DND-41 (cell line): ENCODE data around the gene C5orf47.

ENCODE experiments used
- ATAC-seq: fragments of 200-7000 bp; cut with Tn5 transposase; 3 replicates; pipeline ENCODE4 v1.9.1; 2021; ENCODE audit warnings: low read depth; ENCODE audit not compliant: insufficient read depth
- DNase-seq: peaks from one replicate; pipeline ENCODE4 v3.0.0-alpha.2; 2020
- H2AFZ ChIP-seq: 2 replicates; pipeline ENCODE4 v1.6.0; 2012; ENCODE audit warnings: low read depth, low read length
- H3K27ac ChIP-seq: 2 replicates; pipeline ENCODE4 v1.5.1; 2012; ENCODE audit warnings: low read length, inconsistent platforms
- H3K27me3 ChIP-seq: fragments of 200-600 bp; sonication (generic); 2 replicates; pipeline ENCODE4 v1.6.0; 2012; ENCODE audit warnings: low read length, mild to moderate bottlenecking, inconsistent platforms; ENCODE audit not compliant: insufficient read depth, poor library complexity
- H3K36me3 ChIP-seq: 2 replicates; pipeline ENCODE4 v1.5.1; 2012; ENCODE audit warnings: low read length, inconsistent platforms; ENCODE audit not compliant: insufficient read depth
- H3K4me1 ChIP-seq: 2 replicates; pipeline ENCODE4 v1.5.1; 2012; ENCODE audit warnings: mild to moderate bottlenecking, low read length; ENCODE audit not compliant: insufficient read depth
- H3K4me2 ChIP-seq: 2 replicates; pipeline ENCODE4 v1.6.0; 2012; ENCODE audit warnings: mild to moderate bottlenecking, moderate library complexity, low read length, inconsistent platforms; ENCODE audit not compliant: insufficient read depth
- H3K4me3 ChIP-seq, 2 experiments: fragments of 200-600 bp in 1 of 2; shearing (Covaris generic) in 1 of 2; 2 replicates each; pipeline ENCODE4 v1.5.1; 2012 to 2016; ENCODE audit warnings: inconsistent platforms in 2 of 2, low read length in 2 of 2, mild to moderate bottlenecking in 2 of 2, low read depth in 1 of 2, moderate library complexity in 1 of 2
- H3K79me2 ChIP-seq: 2 replicates; pipeline ENCODE4 v1.6.0; 2012; ENCODE audit warnings: low read length, inconsistent platforms; ENCODE audit not compliant: insufficient read depth
- H3K9ac ChIP-seq: 2 replicates; pipeline ENCODE4 v1.6.0; 2012; ENCODE audit warnings: low read depth, mild to moderate bottlenecking, inconsistent platforms, low read length, moderate library complexity
- H3K9me3 ChIP-seq: 2 replicates; pipeline ENCODE4 v1.5.1; 2012; ENCODE audit warnings: low read length, moderate library complexity, mild to moderate bottlenecking, inconsistent platforms; ENCODE audit not compliant: insufficient read depth, severe bottlenecking
- H4K20me1 ChIP-seq: 2 replicates; pipeline ENCODE4 v1.6.0; 2012; ENCODE audit warnings: low read length; ENCODE audit not compliant: insufficient read depth
- CTCF ChIP-seq: IDR thresholded peaks from 2 replicates; pipeline ENCODE4 v1.5.1; 2012; ENCODE audit warnings: borderline replicate concordance, low read length, moderate library complexity, mild to moderate bottlenecking; ENCODE audit not compliant: poor library complexity, severe bottlenecking; ENCODE audit errors: extremely low read depth
- EZH2 ChIP-seq: IDR thresholded peaks from 3 replicates; pipeline ENCODE4 v1.6.1; 2012; ENCODE audit warnings: borderline replicate concordance, low read depth, mild to moderate bottlenecking, moderate library complexity, low read length, inconsistent platforms; ENCODE audit not compliant: severe bottlenecking

C5orf47 gene

DNA sequence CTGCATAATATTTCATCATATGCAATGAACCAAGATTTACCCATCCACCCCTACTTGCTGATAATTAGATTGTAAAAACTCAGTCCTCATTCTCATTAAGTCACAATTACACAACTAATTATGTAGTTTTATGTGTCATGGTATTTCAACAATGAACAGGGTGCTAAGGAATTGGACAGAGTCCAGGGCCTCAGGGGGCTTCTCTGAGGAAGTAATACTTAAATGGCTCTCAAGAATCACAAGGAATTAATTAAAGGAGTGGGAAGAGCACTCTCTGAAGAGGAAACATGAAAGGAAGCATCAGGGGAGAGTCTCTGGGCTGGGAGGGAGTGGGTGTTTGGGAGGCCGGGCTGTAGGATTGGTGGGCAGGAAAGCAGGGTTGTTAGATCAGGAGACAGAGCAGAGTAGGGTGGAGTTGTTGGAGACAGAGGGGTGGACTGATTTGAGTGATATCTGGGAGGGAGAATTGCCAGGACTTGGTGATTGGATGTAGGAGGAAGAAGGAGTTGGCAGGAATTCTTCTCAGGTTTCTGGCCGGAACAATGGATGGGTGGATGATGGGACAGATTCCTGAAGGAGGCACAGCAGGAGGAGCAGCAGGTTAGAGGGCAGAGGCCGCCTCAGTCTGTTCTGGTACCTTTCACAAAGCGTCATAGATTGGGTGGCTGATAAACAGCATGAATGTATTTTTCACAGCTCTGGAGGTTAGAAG lies 33.6 kb downstream of the C5orf47 start:
- Histone ChIP-seq H4K20me1 (no peaks in the 10 kb centered on the region), H3K36me3 (no peaks in the 10 kb centered on the region), H3K4me1 (no peaks in the 10 kb centered on the region), H3K9me3 (no peaks in the 10 kb centered on the region), H3K4me3 (no peak overlapping the region), H3K27ac (no peak overlapping the region), H3K4me2 (no peak overlapping the region), H3K27me3 (peaks cover 6% of the 10 kb centered on the region), H2AFZ (no peak overlapping the region), H3K79me2 (no peaks in the 10 kb centered on the region), H3K9ac (no peak overlapping the region)
- no peak for TF ChIP-seq CTCF
- TF ChIP-seq EZH2, result no peak
- DNase-seq, result no peak
- no peak for ATAC-seq

- Histone ChIP-seq H2AFZ (no peak overlapping the region), H3K4me1 (no peaks in the 10 kb centered on the region), H3K79me2 (no peaks in the 10 kb centered on the region), H3K4me2 (no peak overlapping the region), H3K36me3 (no peaks in the 10 kb centered on the region), H3K27me3 (no peaks in the 10 kb centered on the region), H3K9me3 (peaks cover 3% of the 10 kb centered on the region), H3K27ac (no peak overlapping the region), H4K20me1 (no peaks in the 10 kb centered on the region), H3K4me3 (no peak overlapping the region), H3K9ac (no peak overlapping the region)
- no peak for TF ChIP-seq EZH2
- TF ChIP-seq CTCF, result no peak
- DNase-seq (no peak), ATAC-seq (no peak)
These were observed 41.3 kb downstream of the C5orf47 start for GRCh38 chr5:174030286-174030685.

DNA sequence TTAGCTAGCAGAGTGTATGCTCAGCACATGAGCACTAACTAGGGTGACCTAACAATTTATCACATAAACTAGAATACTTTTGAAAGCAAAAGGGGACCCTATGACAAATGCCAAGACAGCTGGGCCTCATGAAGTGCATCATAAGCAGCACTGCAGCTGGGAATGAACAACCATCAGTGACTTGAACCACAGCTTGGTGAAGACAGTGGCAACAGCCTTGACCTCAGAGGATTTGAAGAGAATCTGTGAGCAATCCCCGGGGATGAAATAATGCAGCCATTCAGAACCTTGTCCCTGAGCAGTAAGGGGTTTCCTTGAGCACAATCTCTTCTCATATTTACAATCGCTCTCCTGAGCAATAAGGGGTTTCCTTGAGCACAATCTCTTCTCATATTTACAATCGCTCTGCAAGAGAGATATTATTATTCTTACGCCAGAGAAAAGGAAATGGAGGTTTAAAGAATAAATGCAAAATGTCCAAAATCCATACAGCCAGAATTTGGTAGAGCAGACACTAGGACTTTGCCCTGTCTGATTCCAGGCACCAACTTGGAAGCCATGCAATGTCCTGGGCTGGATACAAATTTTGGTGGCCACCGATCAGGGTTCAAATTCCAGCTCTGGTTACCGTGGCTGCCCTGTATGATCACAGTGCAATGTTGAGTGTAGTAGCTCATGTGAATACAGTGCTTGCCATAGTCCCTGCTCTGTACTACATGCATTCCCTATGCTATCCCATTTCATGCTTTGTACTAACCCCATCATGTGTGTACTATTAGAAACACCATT lies 55.7 kb downstream of the C5orf47 start:
- H3K9ac ChIP-seq, result no peak overlapping the region
- no peaks in the 10 kb centered on the region for H3K36me3 ChIP-seq
- no peak overlapping the region for H3K4me3 ChIP-seq
- H3K27me3 ChIP-seq, result no peaks in the 10 kb centered on the region
- H4K20me1 ChIP-seq, result no peaks in the 10 kb centered on the region
- no peak overlapping the region for H2AFZ ChIP-seq
- no peaks in the 10 kb centered on the region for H3K79me2 ChIP-seq
- no peak for DNase-seq
- H3K9me3 ChIP-seq, result no peaks in the 10 kb centered on the region
- H3K4me2 ChIP-seq, result no peak overlapping the region
- H3K27ac ChIP-seq, result no peak overlapping the region
- ATAC-seq, result no peak
- H3K4me1 ChIP-seq, result no peaks in the 10 kb centered on the region
- TF ChIP-seq CTCF (no peak), EZH2 (no peak)
